A673 (cell line): ENCODE measurements around the gene TMEM238. TPM values are rescaled to one million over a fixed set of nuclear protein-coding genes. Genes with fewer than 3 reads are reported as not detected.

Source experiments
- total RNA-seq: library from RNA; stranded (reverse); gene quantifications from 2 replicates; pipeline ENCODE4 v1.2.3, GENCODE V29; 2021

Gene TMEM238
- total RNA-seq, 1 experiment from 2014 or later = 0.69 TPM

Other genes starting within 250 kb of the TMEM238 start
- 37.6 and 54.3 TPM in 2 replicates for gene TNNT1, start 235.1 kb downstream of the TMEM238 start, total RNA-seq
- gene TNNI3, start 226.6 kb downstream of the TMEM238 start, total RNA-seq = 12.8 and 16.5 TPM in 2 replicates
- 4.2 and 9.1 TPM in 2 replicates for gene DNAAF3, start 217.7 kb downstream of the TMEM238 start, total RNA-seq
- gene SYT5, start 204.0 kb downstream of the TMEM238 start, total RNA-seq = 0.28 TPM in 1 of 2 replicates, not detected in the other
- gene PTPRH, start 174.8 kb downstream of the TMEM238 start, total RNA-seq = 0.17 and 0.55 TPM in 2 replicates
- 4.8 and 6.1 TPM in 2 replicates for gene TMEM86B, start 155.5 kb downstream of the TMEM238 start, total RNA-seq
- gene PPP6R1, start 125.3 kb downstream of the TMEM238 start, total RNA-seq = 103 and 108 TPM in 2 replicates
- gene HSPBP1, start 104.2 kb downstream of the TMEM238 start, total RNA-seq = 80.3 and 83.4 TPM in 2 replicates
- gene BRSK1, start 100.3 kb downstream of the TMEM238 start, total RNA-seq = 30.5 and 36.8 TPM in 2 replicates
- not detected in 2 replicates for gene TMEM150B, start 59.0 kb downstream of the TMEM238 start, total RNA-seq
- 19.7 and 24.1 TPM in 2 replicates for gene KMT5C, start 44.4 kb downstream of the TMEM238 start, total RNA-seq
- gene COX6B2, start 29.6 kb downstream of the TMEM238 start, total RNA-seq = 0.48 TPM in 1 of 2 replicates, not detected in the other
- not detected in 2 replicates for gene GARIN5B, start 21.0 kb downstream of the TMEM238 start, total RNA-seq
- gene IL11, start 13.8 kb downstream of the TMEM238 start, total RNA-seq = 0.42 and 0.47 TPM in 2 replicates
- not detected in 2 replicates for gene TMEM190, start 7.5 kb downstream of the TMEM238 start, total RNA-seq
- gene RPL28, start 1.6 kb upstream of the TMEM238 start, total RNA-seq = 1,355 and 1,380 TPM in 2 replicates
- 509 and 587 TPM in 2 replicates for gene UBE2S, start 23.5 kb upstream of the TMEM238 start, total RNA-seq
- gene SHISA7, start 59.0 kb upstream of the TMEM238 start, total RNA-seq = 0.21 and 0.26 TPM in 2 replicates
- 33.2 and 40.6 TPM in 2 replicates for gene ISOC2, start 77.3 kb upstream of the TMEM238 start, total RNA-seq
- not detected in 2 replicates for gene C19orf85, start 80.5 kb upstream of the TMEM238 start, total RNA-seq
- 11.9 and 16.7 TPM in 2 replicates for gene ZNF628, start 92.3 kb upstream of the TMEM238 start, total RNA-seq
- 55.1 and 66.0 TPM in 2 replicates for gene NAT14, start 100.9 kb upstream of the TMEM238 start, total RNA-seq
- gene SSC5D, start 104.1 kb upstream of the TMEM238 start, total RNA-seq = 1.4 and 2.2 TPM in 2 replicates
- not detected in 2 replicates for gene SBK2, start 152.8 kb upstream of the TMEM238 start, total RNA-seq
- not detected in 2 replicates for gene SBK3, start 161.3 kb upstream of the TMEM238 start, total RNA-seq
- gene ZNF579, start 196.6 kb upstream of the TMEM238 start, total RNA-seq = 27.4 and 27.5 TPM in 2 replicates
- 27.8 and 29.3 TPM in 2 replicates for gene FIZ1, start 215.2 kb upstream of the TMEM238 start, total RNA-seq
- 6.3 and 7.5 TPM in 2 replicates for gene ZNF524, start 216.0 kb upstream of the TMEM238 start, total RNA-seq
- gene ZNF865, start 221.4 kb upstream of the TMEM238 start, total RNA-seq = 16.1 and 17.1 TPM in 2 replicates
- gene ZNF784, start 240.3 kb upstream of the TMEM238 start, total RNA-seq = 6.8 and 7.1 TPM in 2 replicates